Activated CD4-positive, alpha-beta T cell treated with anti-CD3 and anti-CD28 coated beads, Interleukin-2, amount 50 U/mL, for 16 hours (primary cell): ENCODE measurements around the gene PTGER1.

ENCODE experiments used
- DNase-seq: peaks from one replicate; pipeline ENCODE4 v3.0.0-alpha.2; 2020

PTGER1 gene

GRCh38 chr19:14497228-14497921 lies 22.2 kb upstream of the PTGER1 start:
- no peak for DNase-seq

GRCh38 chr19:14496834-14497227 lies 21.7 kb upstream of the PTGER1 start:
- DNase-seq = no peak

- peak; percentile 84 for DNase-seq
Observed at GRCh38 chr19:14496029-14496833, 21.1 kb upstream of the PTGER1 start, which contains the start of gene GIPC1. GIPC1 (minus strand) TSS chr19:14496127; CDS start chr19:14482976, 13,151 bp downstream.

GRCh38 chr19:14495672-14496028 lies 20.5 kb upstream of the PTGER1 start:
- DNase-seq = no peak

- no peak for DNase-seq
Observed at GRCh38 chr19:14494910-14495671, 19.9 kb upstream of the PTGER1 start.

GRCh38 chr19:14494411-14494810 lies 19.3 kb upstream of the PTGER1 start:
- DNase-seq = no peak

GRCh38 chr19:14492756-14493337 lies 17.7 kb upstream of the PTGER1 start:
- no peak for DNase-seq

- DNase-seq = no peak
Observed at GRCh38 chr19:14487370-14488125, 12.4 kb upstream of the PTGER1 start.

- DNase-seq = no peak
Observed at GRCh38 chr19:14482172-14482941, 7.2 kb upstream of the PTGER1 start.

GRCh38 chr19:14480700-14481079 lies 5.5 kb upstream of the PTGER1 start:
- no peak for DNase-seq

- peak; percentile 69 for DNase-seq
Observed at GRCh38 chr19:14479975-14480699, 5.0 kb upstream of the PTGER1 start.

GRCh38 chr19:14479309-14479974 lies 4.3 kb upstream of the PTGER1 start:
- DNase-seq = no peak

- no peak for DNase-seq
Observed at GRCh38 chr19:14478113-14478545, 3.0 kb upstream of the PTGER1 start.

- DNase-seq = no peak
Observed at GRCh38 chr19:14477418-14478112, 2.4 kb upstream of the PTGER1 start.

- no peak for DNase-seq
Observed at GRCh38 chr19:14476673-14477401, 1.7 kb upstream of the PTGER1 start.

GRCh38 chr19:14476327-14476672 lies 1.1 kb upstream of the PTGER1 start:
- no peak for DNase-seq

- DNase-seq = no peak
Observed at GRCh38 chr19:14474827-14475226, 327 bp downstream of the PTGER1 start.

- no peak for DNase-seq
Observed at GRCh38 chr19:14473978-14474578, 1.1 kb downstream of the PTGER1 start.
